K562 (cell line): ENCODE results near the gene MEIOB. TPM values are rescaled to one million over a fixed set of nuclear protein-coding genes. Genes with fewer than 3 reads are reported as not detected.

Source experiments
- ATAC-seq: fragments of 200-7000 bp; cut with Tn5 transposase; 3 replicates; pipeline ENCODE4 v1.9.1; 2020; ENCODE audit warnings: moderate library complexity
- BruUV-seq: library from RNA; stranded (reverse); fragments of 400-500 nt; replicated peaks from 2 replicates; lab custom pipeline; 2021; lab: Mats Ljungman, UMichigan
- CTCF ChIA-PET: fragments of 300-600 bp; formaldehyde crosslinking; extraction: SDS; loops from one replicate; lab custom pipeline; 2021; ENCODE audit warnings: low intra/inter-chr PET ratio; lab: Yijun Ruan, JAX
- POLR2A ChIA-PET: fragments of 300-600, 350-650 bp; sonication (Branson Sonifier 250); formaldehyde crosslinking; extraction: SDS; loops from one replicate; lab custom pipeline; 2021; ENCODE audit warnings: antibody characterized with exemption, inconsistent platforms; lab: Yijun Ruan, JAX
- DNase-seq, 4 experiments: peaks; one replicate each; pipeline versions ENCODE4 v3.0.0 to v3.0.0-alpha.2; 2011 to 2018; ENCODE audit warnings: low spot score in 3 of 4, mixed read lengths in 3 of 4; ENCODE audit errors: extremely low read depth in 1 of 4
- FAIRE-seq: peaks from 2 replicates; lab custom pipeline; 2011; peaks lifted over from hg19 to GRCh38; lab: Jason Lieb, UNC
- H2AFZ ChIP-seq: 2 replicates; pipeline ENCODE4 v1.6.0; 2011; ENCODE audit warnings: low read depth, low read length, control low read depth, inconsistent platforms
- H3K27ac ChIP-seq: fragments of 200-600 bp; 3 replicates; pipeline ENCODE4 v1.8.0; 2011; ENCODE audit warnings: low read depth, mild to moderate bottlenecking, control low read depth, inconsistent platforms, low read length, moderate library complexity, mixed read lengths; ENCODE audit errors: extremely low read depth
- H3K27me3 ChIP-seq, 2 experiments: fragments of 300-600 bp in 1 of 2; 2 replicates in 1 of 2; 3 replicates in 1 of 2; pipeline versions ENCODE4 v1.6.0 to v1.8.0; 2011; ENCODE audit warnings: inconsistent platforms in 2 of 2, low read length in 2 of 2, mild to moderate bottlenecking in 1 of 2, mixed read lengths in 1 of 2, moderate library complexity in 1 of 2; ENCODE audit not compliant: control insufficient read depth in 2 of 2, insufficient read depth in 2 of 2
- H3K36me3 ChIP-seq: fragments of 300-600 bp; 3 replicates; pipeline ENCODE4 v1.8.0; 2011; ENCODE audit warnings: mild to moderate bottlenecking, low read length, inconsistent platforms; ENCODE audit not compliant: control insufficient read depth, insufficient read depth
- H3K4me1 ChIP-seq, 2 experiments: fragments of 200-600 bp in 1 of 2; replicated peaks in 1 of 2; 2 replicates in 1 of 2; 3 replicates in 1 of 2; pipeline versions ENCODE4 v1.5.1 to v1.8.0; 2011; ENCODE audit warnings: inconsistent platforms in 2 of 2, low read length in 2 of 2, mild to moderate bottlenecking in 1 of 2, mixed read lengths in 1 of 2, moderate library complexity in 1 of 2; ENCODE audit not compliant: control insufficient read depth in 2 of 2, insufficient read depth in 2 of 2
- H3K4me2 ChIP-seq: 2 replicates; pipeline ENCODE4 v1.6.1; 2011; ENCODE audit warnings: low read length, control low read depth, inconsistent platforms, mixed read lengths; ENCODE audit not compliant: insufficient read depth
- H3K4me3 ChIP-seq: fragments of 200-600 bp; sonication (generic), shearing (Covaris generic); 2 replicates; pipeline ENCODE4 v1.5.1; 2016; ENCODE audit warnings: control low read depth, inconsistent platforms
- H3K79me2 ChIP-seq: fragments of 200-600 bp; 3 replicates; pipeline ENCODE4 v1.8.0; 2011; ENCODE audit warnings: low read length, inconsistent platforms; ENCODE audit not compliant: control insufficient read depth, insufficient read depth
- H3K9ac ChIP-seq, 2 experiments: 2 replicates each; pipeline versions ENCODE4 v1.6.0 to v1.6.1; 2011; ENCODE audit warnings: low read depth in 2 of 2, low read length in 2 of 2, control low read depth in 1 of 2, inconsistent platforms in 1 of 2, mild to moderate bottlenecking in 1 of 2, mixed read lengths in 1 of 2; ENCODE audit not compliant: insufficient read depth in 1 of 2
- H3K9me1 ChIP-seq: one replicate; pipeline ENCODE4 v1.6.0; 2011; ENCODE audit warnings: inconsistent platforms, mild to moderate bottlenecking, low read length, moderate library complexity; ENCODE audit not compliant: control insufficient read depth, insufficient read depth
- H3K9me3 ChIP-seq: replicated peaks from 2 replicates; pipeline ENCODE4 v1.5.1; 2011; ENCODE audit warnings: low read depth, low read length, inconsistent platforms; ENCODE audit not compliant: control insufficient read depth, insufficient read depth
- H4K20me1 ChIP-seq: replicated peaks from 2 replicates; pipeline ENCODE4 v1.6.1; 2011; ENCODE audit warnings: low read length, inconsistent platforms, mixed read lengths; ENCODE audit not compliant: control insufficient read depth, insufficient read depth
- ADNP ChIP-seq: fragments of 200-800 bp; sonication (Bioruptor generic); IDR thresholded peaks from 2 replicates; pipeline ENCODE4 v1.6.1; 2016; ENCODE audit warnings: missing genetic modification characterization, missing compliant biosample characterization
- BACH1 ChIP-seq: fragments of 200-800 bp; sonication (Bioruptor generic); IDR thresholded peaks from 2 replicates; pipeline ENCODE4 v1.6.1; 2016; ENCODE audit warnings: missing genetic modification characterization, missing compliant biosample characterization
- CEBPB ChIP-seq: fragments of 450-650 bp; IDR thresholded peaks from 2 replicates; pipeline ENCODE4 v1.6.1; 2016; ENCODE audit warnings: missing genetic modification characterization, missing compliant biosample characterization
- CREB3 ChIP-seq: fragments of 450-650 bp; conservative IDR thresholded peaks from 2 replicates; pipeline ENCODE4 v1.6.1; 2016; ENCODE audit warnings: missing genetic modification characterization, low read depth, mild to moderate bottlenecking, missing compliant biosample characterization, moderate library complexity
- DPF2 ChIP-seq: fragments of 450-650 bp; IDR thresholded peaks from 2 replicates; pipeline ENCODE4 v1.6.1; 2016
- E2F3 ChIP-seq: fragments of 250-450 bp; sonication (Bioruptor Pico); IDR thresholded peaks from 2 replicates; pipeline ENCODE4 v1.4.0; 2020; ENCODE audit warnings: mild to moderate bottlenecking
- ELF1 ChIP-seq: fragments of 200-800 bp; sonication (Bioruptor generic); IDR thresholded peaks from 2 replicates; pipeline ENCODE4 v1.6.1; 2016; ENCODE audit warnings: missing genetic modification characterization, missing compliant biosample characterization
- HMBOX1 ChIP-seq: sonication (generic); IDR thresholded peaks from 2 replicates; pipeline ENCODE4 v1.6.1; 2016
- MAFF ChIP-seq: IDR thresholded peaks from 2 replicates; pipeline ENCODE4 v1.6.1; 2012; ENCODE audit warnings: low read length, improper control_type of control experiment
- NFXL1 ChIP-seq: fragments of 450-650 bp; formaldehyde crosslinking; IDR thresholded peaks from 2 replicates; pipeline ENCODE4 v1.4.0; 2021; ENCODE audit warnings: mild to moderate bottlenecking
- PHTF2 ChIP-seq: fragments of 250-450 bp; sonication (Bioruptor Pico); IDR thresholded peaks from 2 replicates; pipeline ENCODE4 v1.5.0; 2021; ENCODE audit warnings: mild to moderate bottlenecking
- POLR2G ChIP-seq: fragments of 200-400 bp; formaldehyde crosslinking; IDR thresholded peaks from 2 replicates; pipeline ENCODE4 v1.6.1; 2017; ENCODE audit warnings: low read depth, mild to moderate bottlenecking, antibody characterized with exemption, low read length, moderate library complexity
- RFX5 ChIP-seq: IDR thresholded peaks from 2 replicates; pipeline ENCODE4 v1.6.1; 2011; ENCODE audit warnings: low read depth, mild to moderate bottlenecking, improper control_type of control experiment, low read length
- SMAD3 ChIP-seq: fragments of 450-650 bp; formaldehyde crosslinking; conservative IDR thresholded peaks from 2 replicates; pipeline ENCODE4 v1.4.0; 2020; ENCODE audit warnings: mild to moderate bottlenecking
- TCF7 ChIP-seq: sonication (generic); IDR thresholded peaks from 2 replicates; pipeline ENCODE4 v1.6.1; 2016; ENCODE audit warnings: antibody characterized with exemption, borderline replicate concordance
- ZNF124 ChIP-seq: sonication (generic); formaldehyde crosslinking; IDR thresholded peaks from 2 replicates; pipeline ENCODE4 v1.8.1; 2022; ENCODE audit warnings: missing genetic modification reagents
- ZNF75A ChIP-seq: fragments of 450-650 bp; formaldehyde crosslinking; IDR thresholded peaks from 2 replicates; pipeline ENCODE4 v1.4.0; 2020; ENCODE audit warnings: mild to moderate bottlenecking
- WGBS: fragments of 100-300 bp; shearing (Covaris generic); methylation state at CpG from one replicate; pipeline ENCODE4 v1.1.6; 2016; ENCODE audit warnings: low coverage, mixed read lengths; ENCODE audit not compliant: insufficient coverage; ENCODE audit errors: missing lambda C conversion rate; 5-methylcytosine and 5-hydroxymethylcytosine counted together
- in situ Hi-C: fragments of 300-500 bp; cut with MboI; formaldehyde crosslinking; loops from 4 replicates; pipeline ENCODE4 v1.15.0; 2018; ENCODE audit warnings: inconsistent platforms, mixed read lengths
- intact Hi-C: fragments of 100-400 bp; cut with micrococcal nuclease; formaldehyde crosslinking; loops from 2 replicates; pipeline ENCODE4 v1.14.2; 2022
- polyA plus RNA-seq, 8 experiments: library from polyadenylated mRNA; depleted of rRNA in 4 of 8; stranded (reverse) in 5 of 8; unstranded in 3 of 8; fragments of >200 nt; fragmentation: Nextera tagmentation in 2 of 8; fragmentation: Illumina TruSeq in 1 of 8; extraction: Ambion mirVana in 2 of 8; extraction: Trizol in 1 of 8; gene quantifications; 2 replicates each; pipeline versions ENCODE4 v1.2.1 to v1.2.3, GENCODE V29; 2011 to 2014; ENCODE audit warnings: inconsistent platforms in 1 of 8, missing spikeins in 1 of 8
- total RNA-seq, 7 experiments: library from RNA; depleted of rRNA in 6 of 7; stranded (reverse); fragments of >200 nt in 6 of 7; fragmentation: Illumina TruSeq in 2 of 7; extraction: Trizol in 2 of 7; gene quantifications; 2 replicates each; pipeline versions ENCODE4 v1.2.1 to v1.2.3, GENCODE V29; 2011 to 2021; ENCODE audit warnings: low replicate concordance in 1 of 7

Gene MEIOB
- total and polyA plus RNA-seq, 9 of the 15 experiments (the other 6 are each of a cell fraction or from before 2014, with no cell fraction given) = 25.4 to 203 (median 97.6) TPM

GRCh38 chr16:1917665-1918350 is 45.8 kb upstream of the MEIOB start:
- 48% methylated on average over 34 of the region's 81 CpGs for WGBS
- no peak for DNase-seq
- in situ Hi-C loops = no loop called here
- Histone ChIP-seq H3K4me1 (peaks cover 6 to 64% of the 10 kb centered on the region in 2 experiments; a peak in 4 of 5 replicates), H3K9me3 (no peaks in the 10 kb centered on the region), H3K27ac (no peak overlapping the region), H3K36me3 (no peaks in the 10 kb centered on the region), H3K4me3 (no peak overlapping the region), H4K20me1 (0 out of 2 replicates have a peak, but pooled peaks cover 11% of the 10 kb centered on the region), H2AFZ (no peak overlapping the region), H3K4me2 (no peak overlapping the region), H3K9ac (no peak overlapping the region), H3K9me1 (no peaks in the 10 kb centered on the region), H3K27me3 (peaks cover 22 to 49% of the 10 kb centered on the region in 2 experiments; a peak in 4 of 5 replicates), H3K79me2 (no peaks in the 10 kb centered on the region)
- FAIRE-seq = no peak
- ChIA-PET CTCF (no interaction called here), POLR2A (no interaction called here)
- intact Hi-C loops = no loop called here
- no peak for ATAC-seq
- BruUV-seq = no TSS peak
- TF ChIP-seq RFX5 (no peak), ADNP (tag) (no peak), DPF2 (no peak), ZNF75A (CRISPR knock-in tag) (no peak), BACH1 (no peak), ELF1 (tag) (no peak), PHTF2 (CRISPR knock-in tag) (no peak), E2F3 (no peak), TCF7 (no peak), NFXL1 (no peak), POLR2G (no peak), CEBPB (no peak), CREB3 (tag) (no peak), SMAD3 (CRISPR knock-in tag) (no peak), ZNF124 (CRISPR knock-in tag) (no peak), MAFF (no peak), HMBOX1 (no peak)
